BE2C (cell line): ENCODE measurements around the gene NCBP2.

Experiments
- DNase-seq: peaks from one replicate; pipeline ENCODE4 v3.0.0-alpha.2; 2020
- H3K27me3 ChIP-seq: fragments of 250-450 bp; sonication (Bioruptor Pico); 2 replicates; pipeline ENCODE4 v1.5.1; 2020; ENCODE audit warnings: mild to moderate bottlenecking
- H3K36me3 ChIP-seq: fragments of 250-450 bp; sonication (Bioruptor Pico); 2 replicates; pipeline ENCODE4 v1.5.1; 2020; ENCODE audit warnings: mild to moderate bottlenecking
- H3K4me1 ChIP-seq: fragments of 250-450 bp; sonication (Bioruptor Pico); 2 replicates; pipeline ENCODE4 v1.5.1; 2020
- H3K4me3 ChIP-seq: 2 replicates; pipeline ENCODE4 v1.5.1; 2011; ENCODE audit warnings: low read depth, low read length
- H3K9me3 ChIP-seq: fragments of 250-450 bp; sonication (Bioruptor Pico); 2 replicates; pipeline ENCODE4 v1.5.1; 2020
- TF ChIP-seq, protein P1 (sequence below): IDR thresholded peaks from 2 replicates; pipeline ENCODE4 v1.5.1; 2012; ENCODE audit warnings: mild to moderate bottlenecking, low read depth, low read length

NCBP2 gene

DNA sequence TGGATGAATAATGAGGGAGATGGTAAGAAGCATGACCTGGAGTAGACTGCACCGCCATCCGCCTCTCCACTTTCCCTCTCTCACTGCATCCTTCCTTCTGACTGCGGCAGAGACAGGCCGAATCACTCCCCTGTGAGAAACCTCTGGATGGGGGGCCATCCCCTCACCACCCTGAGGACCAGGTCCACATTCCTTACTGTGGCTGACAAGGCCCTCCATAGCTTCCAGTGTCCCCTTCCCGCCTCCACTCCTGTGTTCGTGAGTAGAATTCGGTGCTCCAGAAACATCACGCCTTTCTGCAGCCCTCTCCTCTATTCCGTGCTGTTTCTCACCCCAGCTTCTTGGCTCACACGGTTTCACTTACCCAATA, 23.5 kb upstream of the NCBP2 start:
- TF ChIP-seq, protein P1, sequence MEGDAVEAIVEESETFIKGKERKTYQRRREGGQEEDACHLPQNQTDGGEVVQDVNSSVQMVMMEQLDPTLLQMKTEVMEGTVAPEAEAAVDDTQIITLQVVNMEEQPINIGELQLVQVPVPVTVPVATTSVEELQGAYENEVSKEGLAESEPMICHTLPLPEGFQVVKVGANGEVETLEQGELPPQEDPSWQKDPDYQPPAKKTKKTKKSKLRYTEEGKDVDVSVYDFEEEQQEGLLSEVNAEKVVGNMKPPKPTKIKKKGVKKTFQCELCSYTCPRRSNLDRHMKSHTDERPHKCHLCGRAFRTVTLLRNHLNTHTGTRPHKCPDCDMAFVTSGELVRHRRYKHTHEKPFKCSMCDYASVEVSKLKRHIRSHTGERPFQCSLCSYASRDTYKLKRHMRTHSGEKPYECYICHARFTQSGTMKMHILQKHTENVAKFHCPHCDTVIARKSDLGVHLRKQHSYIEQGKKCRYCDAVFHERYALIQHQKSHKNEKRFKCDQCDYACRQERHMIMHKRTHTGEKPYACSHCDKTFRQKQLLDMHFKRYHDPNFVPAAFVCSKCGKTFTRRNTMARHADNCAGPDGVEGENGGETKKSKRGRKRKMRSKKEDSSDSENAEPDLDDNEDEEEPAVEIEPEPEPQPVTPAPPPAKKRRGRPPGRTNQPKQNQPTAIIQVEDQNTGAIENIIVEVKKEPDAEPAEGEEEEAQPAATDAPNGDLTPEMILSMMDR: no peak
- H3K4me1 ChIP-seq: no peaks in the 10 kb centered on the region
- no peak for DNase-seq
- H3K9me3 ChIP-seq: no peaks in the 10 kb centered on the region; the same call in 1 of the 2 replicates
- no peak overlapping the region for H3K4me3 ChIP-seq
- H3K36me3 ChIP-seq: no peaks in the 10 kb centered on the region
- peaks cover 9% of the 10 kb centered on the region for H3K27me3 ChIP-seq

DNA sequence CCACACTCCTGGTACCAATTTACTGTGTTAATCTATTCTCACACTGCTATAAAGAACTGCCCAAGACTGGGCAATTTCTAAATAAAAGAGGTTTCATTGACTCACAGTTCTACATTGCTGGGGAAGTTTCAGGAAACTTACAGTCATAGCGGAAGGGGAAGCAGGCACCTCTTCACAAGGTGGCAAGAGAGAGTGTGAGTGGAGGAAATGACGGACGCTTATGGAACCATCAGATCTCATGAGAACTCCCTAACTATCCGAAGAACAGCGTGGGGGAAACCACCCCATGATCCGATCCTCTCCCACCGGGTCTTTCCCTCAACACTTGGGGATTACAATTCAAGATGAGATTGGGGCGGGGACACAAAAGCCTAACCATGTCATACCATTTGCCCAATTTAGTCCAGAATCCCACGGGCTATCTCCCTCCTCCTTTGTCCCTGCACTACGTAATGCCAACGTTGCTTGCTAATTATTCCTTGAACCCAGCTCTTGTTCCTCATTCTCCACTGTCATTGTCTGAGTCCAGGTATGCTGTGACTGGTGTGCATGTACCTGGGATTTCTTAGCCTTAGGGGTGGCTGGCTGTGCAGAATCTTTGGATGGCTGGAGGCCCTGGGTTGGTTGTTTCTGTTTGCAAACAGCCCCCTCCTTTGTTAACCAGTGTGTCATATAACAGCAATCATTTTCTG, 22.9 kb upstream of the NCBP2 start:
- H3K4me1 ChIP-seq: no peaks in the 10 kb centered on the region
- DNase-seq: no peak
- H3K36me3 ChIP-seq: no peaks in the 10 kb centered on the region
- no peaks in the 10 kb centered on the region; the same call in 1 of the 2 replicates for H3K9me3 ChIP-seq
- H3K27me3 ChIP-seq: peaks cover 9% of the 10 kb centered on the region
- TF ChIP-seq, protein P1: no peak
- no peak overlapping the region for H3K4me3 ChIP-seq

- TF ChIP-seq, protein P1: no peak
- Histone ChIP-seq H3K36me3 (no peaks in the 10 kb centered on the region), H3K4me1 (no peaks in the 10 kb centered on the region), H3K9me3 (no peaks in the 10 kb centered on the region), H3K27me3 (no peaks in the 10 kb centered on the region), H3K4me3 (no peak overlapping the region)
- no peak for DNase-seq
These were observed 21.3 kb upstream of the NCBP2 start for GRCh38 chr3:196963631-196963953.

- Histone ChIP-seq H3K9me3 (no peaks in the 10 kb centered on the region), H3K4me3 (no peak overlapping the region), H3K27me3 (no peaks in the 10 kb centered on the region), H3K4me1 (no peaks in the 10 kb centered on the region), H3K36me3 (no peaks in the 10 kb centered on the region)
- TF ChIP-seq, protein P1: no peak
- no peak for DNase-seq
These were observed 20.8 kb upstream of the NCBP2 start for GRCh38 chr3:196962930-196963630.

- H3K4me3 ChIP-seq: no peak overlapping the region
- no peaks in the 10 kb centered on the region for H3K36me3 ChIP-seq
- no peaks in the 10 kb centered on the region for H3K4me1 ChIP-seq
- TF ChIP-seq, protein P1: no peak
- no peaks in the 10 kb centered on the region for H3K9me3 ChIP-seq
- H3K27me3 ChIP-seq: no peaks in the 10 kb centered on the region
- DNase-seq: no peak
These were observed 20.0 kb upstream of the NCBP2 start for GRCh38 chr3:196962108-196962929.
